PC-3 (cell line): Measurements from ENCODE around the gene CEP85. TPM values are rescaled to one million over a fixed set of nuclear protein-coding genes. Genes with fewer than 3 reads are reported as not detected.

Experiments used
- ATAC-seq: fragments of 200-7000 bp; cut with Tn5 transposase; 2 replicates; pipeline ENCODE4 v1.9.1; 2020; ENCODE audit warnings: mild to moderate bottlenecking, moderate library complexity
- BruUV-seq: library from RNA; stranded (reverse); fragments of 400-500 nt; replicated peaks from 2 replicates; lab custom pipeline; 2021; lab: Mats Ljungman, UMichigan
- CTCF ChIA-PET: fragments of 300-600 bp; sonication (Branson Sonifier 250); formaldehyde crosslinking; loops from one replicate; lab custom pipeline; 2022; ENCODE audit warnings: antibody characterized with exemption; lab: Charles Lee
- POLR2A ChIA-PET: fragments of 300-600 bp; sonication (Branson Sonifier 250); formaldehyde crosslinking; loops from one replicate; lab custom pipeline; 2022; ENCODE audit warnings: antibody characterized with exemption; ENCODE audit not compliant: unreplicated experiment; lab: Charles Lee
- DNase-seq: peaks from one replicate; pipeline ENCODE4 v3.0.0-alpha.2; 2015
- H2AFZ ChIP-seq: fragments of 300-600 bp; sonication (generic); 2 replicates; pipeline ENCODE4 v1.6.0; 2016; ENCODE audit warnings: antibody characterized with exemption, low read length
- H3F3A ChIP-seq: fragments of 300-600 bp; sonication (generic); one replicate; pipeline ENCODE4 v1.6.0; 2017; ENCODE audit warnings: antibody characterized with exemption, low read length, control low read depth, mild to moderate bottlenecking; ENCODE audit not compliant: unreplicated experiment
- H3K27ac ChIP-seq: fragments of 300-600 bp; sonication (generic); 2 replicates; pipeline ENCODE4 v1.5.1; 2016; ENCODE audit warnings: mild to moderate bottlenecking, low read length
- H3K27me3 ChIP-seq: fragments of 300-600 bp; sonication (generic); 2 replicates; pipeline ENCODE4 v1.6.1; 2016; ENCODE audit warnings: low read length, mixed read lengths
- H3K36me3 ChIP-seq: fragments of 300-600 bp; sonication (generic); 2 replicates; pipeline ENCODE4 v1.6.1; 2016; ENCODE audit warnings: low read depth, mixed run types, low read length, mixed read lengths
- H3K4me1 ChIP-seq: fragments of 300-600 bp; sonication (generic); 2 replicates; pipeline ENCODE4 v1.5.1; 2016; ENCODE audit warnings: low read length; ENCODE audit not compliant: insufficient read depth
- H3K4me2 ChIP-seq: fragments of 300-600 bp; sonication (generic); 2 replicates; pipeline ENCODE4 v1.6.0; 2016; ENCODE audit warnings: low read length
- H3K4me3 ChIP-seq: fragments of 300-600 bp; sonication (generic); 2 replicates; pipeline ENCODE4 v1.5.1; 2016; ENCODE audit warnings: mild to moderate bottlenecking, low read length, mixed read lengths
- H3K79me2 ChIP-seq: fragments of 300-600 bp; sonication (generic); 2 replicates; pipeline ENCODE4 v1.6.1; 2017; ENCODE audit warnings: low read length, mixed read lengths
- H3K9ac ChIP-seq: fragments of 300-600 bp; sonication (generic); 2 replicates; pipeline ENCODE4 v1.6.0; 2016; ENCODE audit warnings: mild to moderate bottlenecking, low read length
- H3K9me2 ChIP-seq: fragments of 300-600 bp; sonication (generic); replicated peaks from 2 replicates; pipeline ENCODE4 v1.6.1; 2016; ENCODE audit warnings: mixed run types, low read length, mixed read lengths
- H3K9me3 ChIP-seq: fragments of 300-600 bp; sonication (generic); 2 replicates; pipeline ENCODE4 v1.6.1; 2016; ENCODE audit warnings: low read length, mixed read lengths
- H4K20me1 ChIP-seq: fragments of 300-600 bp; sonication (generic); 2 replicates; pipeline ENCODE4 v1.6.1; 2016; ENCODE audit warnings: low read length, mixed read lengths
- EZH2 ChIP-seq: fragments of 300-600 bp; sonication (generic); IDR thresholded peaks from one replicate; pipeline ENCODE4 v1.6.1; 2017; ENCODE audit warnings: antibody characterized with exemption, mild to moderate bottlenecking, low read length; ENCODE audit not compliant: unreplicated experiment
- EZH2phosphoT487 ChIP-seq: fragments of 300-600 bp; sonication (generic); IDR thresholded peaks from 2 replicates; pipeline ENCODE4 v1.6.1; 2018; ENCODE audit warnings: mild to moderate bottlenecking, antibody characterized with exemption, low read length, borderline replicate concordance
- intact Hi-C: fragments of 100-400 bp; cut with micrococcal nuclease; formaldehyde crosslinking; loops from 2 replicates; pipeline ENCODE4 v1.9.0; 2023
- total RNA-seq: library from RNA; depleted of rRNA; stranded (reverse); fragments of >200 nt; gene quantifications from 2 replicates; pipeline ENCODE4 v1.2.3, GENCODE V29; 2014
- TF ChIP-seq, protein P1 (sequence below): fragments of 300-600 bp; sonication (generic); conservative IDR thresholded peaks from 2 replicates; pipeline ENCODE4 v1.5.1; 2017; ENCODE audit warnings: antibody characterized with exemption, low read depth, mild to moderate bottlenecking, low read length

CEP85 gene
- total RNA-seq, 1 experiment from 2014 or later: 30.6 TPM

DNA sequence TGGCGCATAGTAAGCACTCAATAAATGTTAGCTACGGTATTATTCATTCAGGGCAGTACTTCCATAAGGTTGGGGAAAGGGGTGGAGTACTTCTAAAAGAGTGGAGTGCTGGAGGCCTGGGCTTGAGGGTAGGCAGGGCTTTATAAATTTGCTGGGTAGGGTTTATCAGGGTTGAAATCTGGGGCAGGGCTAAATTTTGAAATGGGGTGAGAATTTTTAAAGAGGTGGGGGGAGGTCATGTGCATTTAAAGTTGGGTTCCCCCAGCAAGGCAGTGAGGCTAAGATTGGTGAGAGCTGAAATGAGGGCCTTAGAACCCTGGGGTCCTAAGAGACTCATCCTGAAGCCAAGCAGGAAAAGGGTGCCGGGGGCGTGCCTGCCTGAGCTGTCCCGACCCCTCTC is 33.6 kb upstream of the CEP85 start:
- ChIA-PET CTCF (no interaction called here), POLR2A (no interaction called here)
- Histone ChIP-seq H3K79me2 (no peaks in the 10 kb centered on the region), H3K9ac (no peak overlapping the region), H3K4me2 (no peak overlapping the region), H3K27ac (no peak overlapping the region), H3K36me3 (no peaks in the 10 kb centered on the region), H3K9me2 (no peaks in the 10 kb centered on the region), H3K4me1 (no peaks in the 10 kb centered on the region), H4K20me1 (no peaks in the 10 kb centered on the region), H2AFZ (no peak overlapping the region), H3K27me3 (no peaks in the 10 kb centered on the region), H3K9me3 (no peaks in the 10 kb centered on the region), H3F3A (no peaks in the 10 kb centered on the region), H3K4me3 (no peak overlapping the region)
- TF ChIP-seq, protein P1, sequence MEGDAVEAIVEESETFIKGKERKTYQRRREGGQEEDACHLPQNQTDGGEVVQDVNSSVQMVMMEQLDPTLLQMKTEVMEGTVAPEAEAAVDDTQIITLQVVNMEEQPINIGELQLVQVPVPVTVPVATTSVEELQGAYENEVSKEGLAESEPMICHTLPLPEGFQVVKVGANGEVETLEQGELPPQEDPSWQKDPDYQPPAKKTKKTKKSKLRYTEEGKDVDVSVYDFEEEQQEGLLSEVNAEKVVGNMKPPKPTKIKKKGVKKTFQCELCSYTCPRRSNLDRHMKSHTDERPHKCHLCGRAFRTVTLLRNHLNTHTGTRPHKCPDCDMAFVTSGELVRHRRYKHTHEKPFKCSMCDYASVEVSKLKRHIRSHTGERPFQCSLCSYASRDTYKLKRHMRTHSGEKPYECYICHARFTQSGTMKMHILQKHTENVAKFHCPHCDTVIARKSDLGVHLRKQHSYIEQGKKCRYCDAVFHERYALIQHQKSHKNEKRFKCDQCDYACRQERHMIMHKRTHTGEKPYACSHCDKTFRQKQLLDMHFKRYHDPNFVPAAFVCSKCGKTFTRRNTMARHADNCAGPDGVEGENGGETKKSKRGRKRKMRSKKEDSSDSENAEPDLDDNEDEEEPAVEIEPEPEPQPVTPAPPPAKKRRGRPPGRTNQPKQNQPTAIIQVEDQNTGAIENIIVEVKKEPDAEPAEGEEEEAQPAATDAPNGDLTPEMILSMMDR: no peak
- no peak for TF ChIP-seq EZH2phosphoT487
- no peak for TF ChIP-seq EZH2
- ATAC-seq (no peak), DNase-seq (no peak)
- intact Hi-C loops: no loop called here
- no TSS peak for BruUV-seq

DNA sequence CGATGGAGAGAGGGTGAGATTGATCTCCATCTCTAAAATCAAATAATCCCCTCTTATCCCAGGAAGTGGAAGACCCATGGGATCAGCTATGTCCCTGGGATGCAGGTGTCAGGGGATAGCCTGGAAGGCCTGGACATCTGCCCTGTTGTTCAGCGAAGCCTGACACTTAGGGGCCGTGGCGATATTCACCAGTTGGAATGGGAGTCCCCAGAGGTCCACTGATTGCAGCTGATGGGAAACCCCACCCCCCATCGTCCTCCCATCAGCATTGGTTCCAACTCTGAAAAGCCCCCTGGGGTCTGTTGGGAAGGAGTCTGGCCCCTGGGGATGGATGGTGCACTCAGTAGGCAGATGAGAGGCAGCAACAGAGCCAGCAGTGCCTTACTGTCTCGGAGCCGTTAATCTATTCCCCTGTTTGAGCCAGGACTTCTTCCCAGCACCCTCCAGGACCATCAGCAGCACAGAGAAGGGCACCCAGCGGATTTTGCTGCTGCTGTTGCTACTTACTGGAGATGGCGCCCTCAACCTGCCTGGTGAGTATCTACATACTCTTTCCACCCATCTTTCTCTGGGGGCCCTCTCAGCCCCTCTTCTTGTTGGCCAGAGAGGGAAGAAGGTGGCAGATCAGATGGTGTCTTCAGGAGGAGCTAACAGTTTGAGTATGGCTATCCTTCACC is 30.2 kb upstream of the CEP85 start:
- DNase-seq (no peak), ATAC-seq (no peak)
- no peaks in the 10 kb centered on the region for H3K9me3 ChIP-seq
- POLR2A ChIA-PET: no interaction called here
- H2AFZ ChIP-seq: no peak overlapping the region
- no peak overlapping the region for H3K27ac ChIP-seq
- no peaks in the 10 kb centered on the region for H4K20me1 ChIP-seq
- no peaks in the 10 kb centered on the region for H3K27me3 ChIP-seq
- TF ChIP-seq EZH2phosphoT487: no peak
- TF ChIP-seq EZH2: no peak
- TF ChIP-seq, protein P1: no peak
- H3F3A ChIP-seq: no peaks in the 10 kb centered on the region
- no peak overlapping the region for H3K9ac ChIP-seq
- H3K4me2 ChIP-seq: no peak overlapping the region
- H3K4me1 ChIP-seq: no peaks in the 10 kb centered on the region
- intact Hi-C loops: no loop called here
- CTCF ChIA-PET: no interaction called here
- no TSS peak for BruUV-seq
- no peaks in the 10 kb centered on the region for H3K36me3 ChIP-seq
- no peaks in the 10 kb centered on the region for H3K9me2 ChIP-seq
- no peaks in the 10 kb centered on the region for H3K79me2 ChIP-seq
- no peak overlapping the region for H3K4me3 ChIP-seq

DNA sequence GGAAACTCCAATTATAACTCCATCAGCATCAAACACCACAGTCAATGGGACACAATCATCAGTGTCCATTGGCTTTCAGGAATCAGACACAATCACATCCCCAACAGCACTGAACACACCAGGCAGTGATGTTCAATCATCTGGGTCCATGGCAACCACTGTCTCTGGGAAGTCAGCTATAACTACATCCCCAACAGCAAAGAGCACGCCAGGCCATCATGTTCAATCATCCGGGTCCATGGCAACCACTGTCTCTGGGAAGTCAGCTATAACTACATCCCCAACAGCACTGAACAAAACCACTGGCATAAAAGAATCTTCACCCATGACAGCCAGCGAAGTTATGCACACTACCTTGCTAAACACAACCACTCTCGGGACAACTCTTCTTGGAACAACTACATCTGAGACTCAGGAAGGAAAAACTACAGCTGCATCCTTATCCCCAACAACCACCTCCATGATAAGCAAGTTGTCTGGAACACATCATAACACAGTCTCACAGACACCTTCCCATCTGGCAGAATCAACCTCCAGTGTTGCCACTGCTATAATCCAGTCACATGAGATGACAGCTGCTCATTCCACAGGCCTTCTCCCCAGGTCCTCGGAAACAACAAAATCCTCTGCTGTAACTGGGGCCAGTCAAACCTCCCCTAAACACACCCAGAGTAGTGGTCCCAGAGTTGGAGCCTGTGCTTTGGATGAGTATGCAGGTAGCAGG is 23.7 kb upstream of the CEP85 start:
- no peaks in the 10 kb centered on the region for H3K4me1 ChIP-seq
- H3K4me2 ChIP-seq: no peak overlapping the region
- no peaks in the 10 kb centered on the region for H3K79me2 ChIP-seq
- TF ChIP-seq, protein P1: no peak
- TF ChIP-seq EZH2phosphoT487 (no peak), EZH2 (no peak)
- H4K20me1 ChIP-seq: no peaks in the 10 kb centered on the region
- intact Hi-C loops: no loop called here
- H2AFZ ChIP-seq: no peak overlapping the region
- no peaks in the 10 kb centered on the region for H3F3A ChIP-seq
- BruUV-seq: no TSS peak
- ATAC-seq (no peak), DNase-seq (no peak)
- no peak overlapping the region for H3K27ac ChIP-seq
- H3K36me3 ChIP-seq: no peaks in the 10 kb centered on the region
- H3K9ac ChIP-seq: no peak overlapping the region
- POLR2A ChIA-PET: no interaction called here
- H3K9me2 ChIP-seq: no peaks in the 10 kb centered on the region
- CTCF ChIA-PET: interaction anchor here (0.8 to 1.4 kb wide), 2 partner anchors 24 to 136 kb away, joined by 13 to 14 read pairs; partner anchors contain the start of gene CEP85
- H3K4me3 ChIP-seq: no peak overlapping the region
- H3K27me3 ChIP-seq: no peaks in the 10 kb centered on the region
- no peaks in the 10 kb centered on the region for H3K9me3 ChIP-seq
